Calu3 (cell line): ENCODE measurements around the gene GRIA3. TPM values are rescaled to one million over a fixed set of nuclear protein-coding genes. Genes with fewer than 3 reads are reported as not detected.

Experiments
- BruUV-seq: library from RNA; stranded (reverse); fragments of 400-500 nt; replicated peaks from 2 replicates; lab custom pipeline; 2021; lab: Mats Ljungman, UMichigan
- CTCF ChIA-PET: fragments of 300-600 bp; sonication (Branson Sonifier 250); formaldehyde crosslinking; loops from one replicate; lab custom pipeline; 2022; ENCODE audit warnings: antibody characterized with exemption; lab: Charles Lee
- DNase-seq: peaks from one replicate; pipeline ENCODE4 v3.0.0; 2022
- H3K27ac Mint-ChIP-seq: one replicate; pipeline ENCODE4 v1.8.0; 2022; ENCODE audit warnings: mixed read lengths; ENCODE audit not compliant: unreplicated experiment
- H3K27me3 Mint-ChIP-seq: one replicate; pipeline ENCODE4 v1.8.0; 2022; ENCODE audit warnings: mixed read lengths; ENCODE audit not compliant: unreplicated experiment
- H3K36me3 Mint-ChIP-seq: one replicate; pipeline ENCODE4 v1.8.0; 2022; ENCODE audit warnings: mild to moderate bottlenecking, moderate library complexity, mixed read lengths; ENCODE audit not compliant: insufficient read depth, unreplicated experiment
- H3K4me1 Mint-ChIP-seq: one replicate; pipeline ENCODE4 v1.8.0; 2022; ENCODE audit warnings: mild to moderate bottlenecking, low read depth, mixed read lengths; ENCODE audit not compliant: unreplicated experiment
- H3K4me3 Mint-ChIP-seq: one replicate; pipeline ENCODE4 v1.8.0; 2022; ENCODE audit warnings: mild to moderate bottlenecking, low read depth, moderate library complexity, mixed read lengths; ENCODE audit not compliant: unreplicated experiment
- H3K9me3 Mint-ChIP-seq: one replicate; pipeline ENCODE4 v1.8.0; 2022; ENCODE audit warnings: low read depth, mixed read lengths; ENCODE audit not compliant: unreplicated experiment
- CTCF ChIP-seq: fragments of 200-600 bp; IDR thresholded peaks from one replicate; pipeline ENCODE4 v1.8.0; 2022; ENCODE audit warnings: antibody characterized with exemption; ENCODE audit not compliant: unreplicated experiment
- intact Hi-C: fragments of 100-400 bp; cut with micrococcal nuclease; formaldehyde crosslinking; loops from one replicate; pipeline ENCODE4 v1.10.0; 2022; ENCODE audit not compliant: unreplicated experiment
- total RNA-seq: library from RNA; stranded (reverse); gene quantifications from 2 replicates; pipeline ENCODE4 v1.2.3, GENCODE V29; 2022

Gene GRIA3
- total RNA-seq, 1 experiment from 2014 or later: not detected

GRCh38 chrX:123311486-123311885 lies 127.4 kb downstream of the GRIA3 start:
- TF ChIP-seq CTCF: no peak
- Mint-ChIP-seq H3K9me3 (no peaks in the 10 kb centered on the region), H3K4me1 (no peaks in the 10 kb centered on the region), H3K4me3 (no peak overlapping the region), H3K27ac (no peak overlapping the region), H3K27me3 (peaks cover 25% of the 10 kb centered on the region), H3K36me3 (no peaks in the 10 kb centered on the region)
- no TSS peak for BruUV-seq
- CTCF ChIA-PET: no interaction called here
- intact Hi-C loops: no loop called here
- DNase-seq: no peak

GRCh38 chrX:123313486-123313885 lies 129.4 kb downstream of the GRIA3 start:
- no peak overlapping the region for H3K27ac Mint-ChIP-seq
- peaks cover 39% of the 10 kb centered on the region for H3K27me3 Mint-ChIP-seq
- DNase-seq: no peak
- no TSS peak for BruUV-seq
- TF ChIP-seq CTCF: no peak
- H3K4me1 Mint-ChIP-seq: no peaks in the 10 kb centered on the region
- no peaks in the 10 kb centered on the region for H3K9me3 Mint-ChIP-seq
- CTCF ChIA-PET: no interaction called here
- no peak overlapping the region for H3K4me3 Mint-ChIP-seq
- intact Hi-C loops: no loop called here
- no peaks in the 10 kb centered on the region for H3K36me3 Mint-ChIP-seq

- H3K4me3 Mint-ChIP-seq: no peak overlapping the region
- H3K9me3 Mint-ChIP-seq: no peaks in the 10 kb centered on the region
- no peak overlapping the region for H3K27ac Mint-ChIP-seq
- BruUV-seq: no TSS peak
- H3K27me3 Mint-ChIP-seq: peaks cover 49% of the 10 kb centered on the region
- no peaks in the 10 kb centered on the region for H3K4me1 Mint-ChIP-seq
- no peak for DNase-seq
- H3K36me3 Mint-ChIP-seq: no peaks in the 10 kb centered on the region
- intact Hi-C loops: no loop called here
- TF ChIP-seq CTCF: no peak
- CTCF ChIA-PET: no interaction called here
These were observed 136.5 kb downstream of the GRIA3 start for GRCh38 chrX:123320622-123321021.

- no peak overlapping the region for H3K4me3 Mint-ChIP-seq
- CTCF ChIA-PET: no interaction called here
- peaks cover 42% of the 10 kb centered on the region for H3K27me3 Mint-ChIP-seq
- intact Hi-C loops: no loop called here
- no peak for DNase-seq
- no peaks in the 10 kb centered on the region for H3K9me3 Mint-ChIP-seq
- no peaks in the 10 kb centered on the region for H3K36me3 Mint-ChIP-seq
- no TSS peak for BruUV-seq
- TF ChIP-seq CTCF: no peak
- no peak overlapping the region for H3K27ac Mint-ChIP-seq
- peaks cover 6% of the 10 kb centered on the region for H3K4me1 Mint-ChIP-seq
These were observed 138.5 kb downstream of the GRIA3 start for GRCh38 chrX:123322536-123322935.
